HG03060 (cell line): Measurements from ENCODE around the gene TCIRG1.
"Not testable (repeated sequence)": the region's sequence is repeated elsewhere in the genome, so short reads cannot be mapped to it uniquely, and the experiment has no call there.

Source experiments
- ATAC-seq: cut with Tn5 transposase; IDR thresholded peaks from one replicate; pipeline ENCODE4 v1.9.1; 2021; ENCODE audit warnings: low read depth, moderate number of reproducible peaks; ENCODE audit not compliant: unreplicated experiment

TCIRG1 gene

GRCh38 chr11:68077617-68078582 lies 39.1 kb downstream of the TCIRG1 start:
- ATAC-seq: no peak

GRCh38 chr11:68080860-68081259 lies 42.0 kb downstream of the TCIRG1 start:
- no peak for ATAC-seq

GRCh38 chr11:68081691-68082090 lies 42.9 kb downstream of the TCIRG1 start:
- no peak for ATAC-seq

- no peak for ATAC-seq
These were observed 43.7 kb downstream of the TCIRG1 start for GRCh38 chr11:68082481-68082880.

GRCh38 chr11:68083517-68083916 lies 44.7 kb downstream of the TCIRG1 start:
- no peak for ATAC-seq

GRCh38 chr11:68089679-68090078 lies 50.9 kb downstream of the TCIRG1 start:
- ATAC-seq: no peak

GRCh38 chr11:68090287-68090686 lies 51.5 kb downstream of the TCIRG1 start:
- ATAC-seq: no peak

GRCh38 chr11:68090706-68091105 lies 51.9 kb downstream of the TCIRG1 start:
- ATAC-seq: no peak

- ATAC-seq: no peak
These were observed 53.6 kb downstream of the TCIRG1 start for GRCh38 chr11:68092411-68092810.

GRCh38 chr11:68092946-68093345 lies 54.1 kb downstream of the TCIRG1 start:
- not testable (repeated sequence) for ATAC-seq

GRCh38 chr11:68093565-68093964 lies 54.7 kb downstream of the TCIRG1 start:
- ATAC-seq: no peak

GRCh38 chr11:68096962-68097361 lies 58.1 kb downstream of the TCIRG1 start:
- no peak for ATAC-seq

GRCh38 chr11:68099057-68099456 lies 60.2 kb downstream of the TCIRG1 start:
- no peak for ATAC-seq

- ATAC-seq: no peak
These were observed 60.9 kb downstream of the TCIRG1 start for GRCh38 chr11:68099474-68100405.
